ENCODE data around the gene COQ4. TPM values are rescaled to one million over a fixed set of nuclear protein-coding genes. Genes with fewer than 3 reads are reported as not detected.

Gene COQ4
- total and polyA plus RNA-seq, 4 donors = 12.8 to 53.3 (median 33.8) TPM

- TF ChIP-seq FOXA2 (IDR thresholded peaks at IDR 0.05) = no peak
- TF ChIP-seq, protein P1, sequence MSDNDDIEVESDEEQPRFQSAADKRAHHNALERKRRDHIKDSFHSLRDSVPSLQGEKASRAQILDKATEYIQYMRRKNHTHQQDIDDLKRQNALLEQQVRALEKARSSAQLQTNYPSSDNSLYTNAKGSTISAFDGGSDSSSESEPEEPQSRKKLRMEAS (IDR thresholded peaks at IDR 0.05) = no peak
- TF ChIP-seq TAF1 (conservative IDR thresholded peaks at IDR 0.05) = no peak
Measured at GRCh38 chr9:128288273-128289004, 34.2 kb upstream of the COQ4 start.

GRCh38 chr9:128292009-128292408 lies 30.6 kb upstream of the COQ4 start:
- Histone ChIP-seq H3K27ac (ENCODE audit: low read depth in 1 of 2, low read length in 2 of 2) (no peak overlapping the region), H3K9ac (ENCODE audit: low read depth in 1 of 2, low read length in 2 of 2) (no peak overlapping the region), H3K4me1 (ENCODE audit: control insufficient read depth in 4 of 4, insufficient read depth in 4 of 4, low read length in 3 of 4) (peaks cover 2 to 15% (median 11%) of the 10 kb centered on the region in 4 donors), H3K27me3 (ENCODE audit: control insufficient read depth in 4 of 4, insufficient read depth in 4 of 4, low read length in 3 of 4) (no peaks in the 10 kb centered on the region), H3K36me3 (ENCODE audit: control insufficient read depth in 4 of 4, insufficient read depth in 3 of 4, low read depth in 1 of 4, low read length in 3 of 4) (peaks cover 2 to 11% (median 3%) of the 10 kb centered on the region in 4 donors), H3K4me3 (ENCODE audit: low read depth in 1 of 3, low read length in 3 of 3) (no peak overlapping the region), H3K9me3 (ENCODE audit: control insufficient read depth in 4 of 4, low read length in 3 of 4) (no peaks in the 10 kb centered on the region)
- DNase-seq (ENCODE audit: low spot score) = no peak
- whole genome bisulfite sequencing = 96% methylated on average over 3 of the region's 3 CpGs
- TF ChIP-seq ZBTB33 (IDR thresholded peaks at IDR 0.05) = no peak
- TF ChIP-seq, protein P1 (IDR thresholded peaks at IDR 0.05) = no peak
- no peak for TF ChIP-seq NR2F2 (IDR thresholded peaks at IDR 0.05)
- TF ChIP-seq GABPA (IDR thresholded peaks at IDR 0.05 in 1 of 2, conservative IDR thresholded peaks at IDR 0.05 in 1 of 2) = no peak
- TF ChIP-seq TAF1 (conservative IDR thresholded peaks at IDR 0.05) = no peak
- TF ChIP-seq JUND (IDR thresholded peaks at IDR 0.05) = no peak
- TF ChIP-seq, protein P2, sequence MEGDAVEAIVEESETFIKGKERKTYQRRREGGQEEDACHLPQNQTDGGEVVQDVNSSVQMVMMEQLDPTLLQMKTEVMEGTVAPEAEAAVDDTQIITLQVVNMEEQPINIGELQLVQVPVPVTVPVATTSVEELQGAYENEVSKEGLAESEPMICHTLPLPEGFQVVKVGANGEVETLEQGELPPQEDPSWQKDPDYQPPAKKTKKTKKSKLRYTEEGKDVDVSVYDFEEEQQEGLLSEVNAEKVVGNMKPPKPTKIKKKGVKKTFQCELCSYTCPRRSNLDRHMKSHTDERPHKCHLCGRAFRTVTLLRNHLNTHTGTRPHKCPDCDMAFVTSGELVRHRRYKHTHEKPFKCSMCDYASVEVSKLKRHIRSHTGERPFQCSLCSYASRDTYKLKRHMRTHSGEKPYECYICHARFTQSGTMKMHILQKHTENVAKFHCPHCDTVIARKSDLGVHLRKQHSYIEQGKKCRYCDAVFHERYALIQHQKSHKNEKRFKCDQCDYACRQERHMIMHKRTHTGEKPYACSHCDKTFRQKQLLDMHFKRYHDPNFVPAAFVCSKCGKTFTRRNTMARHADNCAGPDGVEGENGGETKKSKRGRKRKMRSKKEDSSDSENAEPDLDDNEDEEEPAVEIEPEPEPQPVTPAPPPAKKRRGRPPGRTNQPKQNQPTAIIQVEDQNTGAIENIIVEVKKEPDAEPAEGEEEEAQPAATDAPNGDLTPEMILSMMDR (IDR thresholded peaks at IDR 0.05; ENCODE audit: low read depth, low read length, missing input control) = no peak
- no peak for TF ChIP-seq RAD21 (IDR thresholded peaks at IDR 0.05)

More at GRCh38 chr9:128288273-128289004, 34.2 kb upstream of the COQ4 start:
- Histone ChIP-seq H3K9ac (ENCODE audit: low read depth in 1 of 2, low read length in 2 of 2) (no peak overlapping the region), H3K27ac (ENCODE audit: low read depth in 1 of 2, low read length in 2 of 2) (no peak overlapping the region), H3K36me3 (ENCODE audit: control insufficient read depth in 4 of 4, insufficient read depth in 3 of 4, low read depth in 1 of 4, low read length in 3 of 4) (peaks cover 5 to 27% (median 10%) of the 10 kb centered on the region in 4 donors), H3K27me3 (ENCODE audit: control insufficient read depth in 4 of 4, insufficient read depth in 4 of 4, low read length in 3 of 4) (no peaks in the 10 kb centered on the region), H3K9me3 (ENCODE audit: control insufficient read depth in 4 of 4, low read length in 3 of 4) (no peaks in the 10 kb centered on the region), H3K4me1 (ENCODE audit: control insufficient read depth in 4 of 4, insufficient read depth in 4 of 4, low read length in 3 of 4) (no peaks in the 10 kb centered on the region), H3K4me3 (ENCODE audit: low read depth in 1 of 3, low read length in 3 of 3) (no peak overlapping the region)
- WGBS = 90% methylated on average over 11 of the region's 11 CpGs
- DNase-seq (ENCODE audit: low spot score) = no peak

- Histone ChIP-seq H3K27ac (ENCODE audit: low read depth in 1 of 2, low read length in 2 of 2) (no peak overlapping the region), H3K9ac (ENCODE audit: low read depth in 1 of 2, low read length in 2 of 2) (no peak overlapping the region), H3K36me3 (ENCODE audit: control insufficient read depth in 4 of 4, insufficient read depth in 3 of 4, low read depth in 1 of 4, low read length in 3 of 4) (peaks cover under 1 to 10% (median 3%) of the 10 kb centered on the region in 4 donors), H3K4me1 (ENCODE audit: control insufficient read depth in 4 of 4, insufficient read depth in 4 of 4, low read length in 3 of 4) (peaks cover 2 to 16% (median 13%) of the 10 kb centered on the region in 4 donors), H3K4me3 (ENCODE audit: low read depth in 1 of 3, low read length in 3 of 3) (no peak overlapping the region), H3K27me3 (ENCODE audit: control insufficient read depth in 4 of 4, insufficient read depth in 4 of 4, low read length in 3 of 4) (no peaks in the 10 kb centered on the region), H3K9me3 (ENCODE audit: control insufficient read depth in 4 of 4, low read length in 3 of 4) (no peaks in the 10 kb centered on the region)
- no peak for TF ChIP-seq RAD21 (IDR thresholded peaks at IDR 0.05)
- TF ChIP-seq ATF3 (IDR thresholded peaks at IDR 0.05) = no peak
- no peak for TF ChIP-seq EGR1 (IDR thresholded peaks at IDR 0.05; ENCODE audit: low read depth in 2 of 2)
- no peak for TF ChIP-seq GABPA (IDR thresholded peaks at IDR 0.05 in 1 of 2, conservative IDR thresholded peaks at IDR 0.05 in 1 of 2)
- TF ChIP-seq YY1 (IDR thresholded peaks at IDR 0.05) = no peak
- TF ChIP-seq TAF1 (conservative IDR thresholded peaks at IDR 0.05) = no peak
- no peak for TF ChIP-seq FOXA2 (IDR thresholded peaks at IDR 0.05)
- TF ChIP-seq, protein P2 (IDR thresholded peaks at IDR 0.05; ENCODE audit: low read depth, low read length, missing input control) = no peak
- TF ChIP-seq, protein P1 (IDR thresholded peaks at IDR 0.05) = no peak
- no peak for TF ChIP-seq ZBTB33 (IDR thresholded peaks at IDR 0.05)
- no peak for TF ChIP-seq JUND (IDR thresholded peaks at IDR 0.05)
- no peak for TF ChIP-seq HNF4G (IDR thresholded peaks at IDR 0.05)
- no peak for TF ChIP-seq NR2F2 (IDR thresholded peaks at IDR 0.05)
- 91% methylated on average over 4 of the region's 4 CpGs for WGBS
- no peak for DNase-seq (ENCODE audit: low spot score)
Measured at GRCh38 chr9:128293091-128293490, 29.5 kb upstream of the COQ4 start.
